ENCODE data around the gene USP43.

Gene USP43

GRCh38 chr17:9771465-9771864 is 126.1 kb downstream of the USP43 start:
- in situ Hi-C loops (cut with HindIII; ENCODE audit: low sequenced_read_pairs) = loop anchor here (5.0 kb wide), 2 partner anchors 49 to 66 kb away; no protein-coding TSS in a partner anchor

GRCh38 chr17:9772658-9773057 is 127.3 kb downstream of the USP43 start:
- in situ Hi-C loops (cut with HindIII; ENCODE audit: low sequenced_read_pairs) = loop anchor here (5.0 kb wide), 2 partner anchors 50 to 65 kb away; no protein-coding TSS in a partner anchor

- in situ Hi-C loops (cut with HindIII; ENCODE audit: low sequenced_read_pairs) = no loop called here
These were observed 131.6 kb downstream of the USP43 start for GRCh38 chr17:9776911-9777310.
